GM10266 (cell line): ENCODE data around the gene CAPN1.
"Not testable (repeated sequence)": the region's sequence is repeated elsewhere in the genome, so short reads cannot be mapped to it uniquely, and the experiment has no call there.

Experiments used
- DNase-seq: peaks from one replicate; pipeline ENCODE4 v3.0.0; 2012; ENCODE audit errors: extremely low spot score
- CTCF ChIP-seq: IDR thresholded peaks from 2 replicates; pipeline ENCODE4 v1.5.1; 2012; ENCODE audit warnings: mild to moderate bottlenecking, low read depth; ENCODE audit not compliant: control insufficient read depth, insufficient read depth; ENCODE audit errors: missing control alignments

CAPN1 gene

GRCh38 chr11:65221026-65221425 is 39.3 kb downstream of the CAPN1 start:
- no peak for TF ChIP-seq CTCF
- DNase-seq = no peak

- no peak for TF ChIP-seq CTCF
- no peak for DNase-seq
Measured at GRCh38 chr11:65223011-65223410, 41.3 kb downstream of the CAPN1 start.

GRCh38 chr11:65224930-65225278 is 43.2 kb downstream of the CAPN1 start:
- DNase-seq = no peak
- TF ChIP-seq CTCF = no peak

- peak; percentile 55 for TF ChIP-seq CTCF
- peak; percentile 82 for DNase-seq
Measured at GRCh38 chr11:65225279-65226102, 43.8 kb downstream of the CAPN1 start.

GRCh38 chr11:65226103-65226442 is 44.3 kb downstream of the CAPN1 start:
- TF ChIP-seq CTCF = no peak
- no peak for DNase-seq

GRCh38 chr11:65227879-65228278 is 46.2 kb downstream of the CAPN1 start:
- TF ChIP-seq CTCF = no peak
- DNase-seq = no peak

GRCh38 chr11:65236194-65237059 is 54.7 kb downstream of the CAPN1 start:
- TF ChIP-seq CTCF = no peak
- no peak for DNase-seq

GRCh38 chr11:65238302-65238701 is 56.6 kb downstream of the CAPN1 start:
- not testable (repeated sequence) for DNase-seq
